Measurements from ENCODE around the gene RGS10. TPM values are rescaled to one million over a fixed set of nuclear protein-coding genes. Genes with fewer than 3 reads are reported as not detected.

Gene RGS10
- total and polyA plus RNA-seq, 10 of the 15 experiments (the other 5 are each of a cell fraction or from before 2014, with no cell fraction given) = 72.8 to 193 (median 127) TPM

DNA sequence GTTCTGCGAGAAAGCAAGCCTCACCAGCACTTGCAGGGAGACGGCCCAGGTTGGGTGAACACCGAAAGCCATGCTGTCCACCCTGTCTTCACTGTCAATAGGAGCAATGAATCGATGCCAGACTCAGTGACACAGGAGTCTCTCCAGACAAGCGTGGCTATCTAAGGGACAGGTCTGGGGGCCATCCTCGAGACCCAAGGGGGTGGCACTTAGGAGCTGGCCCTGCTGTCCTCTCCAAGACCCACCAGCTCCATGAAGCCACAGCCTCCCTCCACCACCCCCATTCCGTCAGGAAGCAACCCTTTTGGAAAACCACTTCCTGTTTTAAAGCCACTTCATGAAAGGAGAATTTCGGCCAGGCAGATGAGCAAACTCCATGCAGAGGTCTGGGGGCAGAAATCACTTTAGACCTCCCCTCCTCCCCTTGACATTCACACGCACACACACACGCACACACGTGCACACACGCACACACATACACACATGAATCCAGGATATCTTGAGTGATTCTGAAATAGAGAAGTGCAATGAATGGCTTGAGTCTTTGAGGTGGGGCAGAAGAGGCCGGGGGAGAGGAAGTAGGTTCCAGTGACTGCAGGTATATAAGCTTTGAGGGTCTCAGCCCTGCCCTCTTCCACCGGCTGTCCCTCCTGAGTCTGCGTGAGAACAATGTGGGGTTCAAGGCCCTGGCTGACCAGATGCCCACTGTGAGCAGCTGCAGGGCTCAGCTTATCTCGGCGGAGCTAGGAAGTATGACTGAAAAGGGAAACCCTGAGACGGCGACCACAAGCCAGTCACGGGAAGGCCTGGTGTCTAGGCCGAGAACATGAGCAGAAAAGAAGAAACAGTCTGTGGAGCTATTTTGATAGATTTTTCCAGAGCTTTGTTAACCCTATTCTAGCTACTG, 25.0 kb downstream of the RGS10 start (continued):
- TF ChIP-seq RELB (IDR thresholded peaks at IDR 0.05; ENCODE audit: low read depth) (peak; percentile 73; the same call in 1 of the 2 replicates), ETV6 (conservative IDR thresholded peaks at IDR 0.05 in 1 of 2, IDR thresholded peaks at IDR 0.05 in 1 of 2; ENCODE audit: borderline replicate concordance in 1 of 2, low read depth in 1 of 2) (peak in 1 of 2 experiments; percentile 92; a peak in 2 of 4 replicates), RELA (IDR thresholded peaks at IDR 0.05; ENCODE audit: borderline replicate concordance, partially characterized antibody) (no peak), NBN (IDR thresholded peaks at IDR 0.05) (peak; percentile 88), BCLAF1 (IDR thresholded peaks at IDR 0.05) (no peak), CHD2 (IDR thresholded peaks at IDR 0.05; ENCODE audit: borderline replicate concordance, low read depth, low read length) (peak; percentile 48; the same call in 1 of the 2 replicates), RB1 (IDR thresholded peaks at IDR 0.05; ENCODE audit: borderline replicate concordance) (no peak), MXI1 (IDR thresholded peaks at IDR 0.05; ENCODE audit: low read depth, low read length) (no peak), SMC3 (IDR thresholded peaks at IDR 0.05; ENCODE audit: borderline replicate concordance, low read length) (no peak), SP1 (IDR thresholded peaks at IDR 0.05; ENCODE audit: low read depth, low read length) (peak; percentile 35), SREBF1 (IDR thresholded peaks at IDR 0.05; ENCODE audit: low read length) (no peak), ZNF622 (IDR thresholded peaks at IDR 0.05) (no peak), E4F1 (IDR thresholded peaks at IDR 0.05; ENCODE audit: borderline replicate concordance, partially characterized antibody) (peak; percentile 11), TCF3 (IDR thresholded peaks at IDR 0.05; ENCODE audit: borderline replicate concordance, insufficient read depth, low read depth, low read length) (peak; percentile 74; the same call in 1 of the 2 replicates), ATF7 (IDR thresholded peaks at IDR 0.05; ENCODE audit: low read depth) (peak; percentile 43; the same call in 1 of the 2 replicates), CREB1 (IDR thresholded peaks at IDR 0.05; ENCODE audit: low read depth) (no peak; the same call in 1 of the 2 replicates), PML (IDR thresholded peaks at IDR 0.05; ENCODE audit: low read length) (no peak; the same call in 1 of the 2 replicates), CBX3 (IDR thresholded peaks at IDR 0.05; ENCODE audit: borderline replicate concordance, low read depth) (no peak), TARDBP (IDR thresholded peaks at IDR 0.05; ENCODE audit: borderline replicate concordance) (no peak; the same call in 1 of the 2 replicates)
- TF ChIP-seq, protein P1, sequence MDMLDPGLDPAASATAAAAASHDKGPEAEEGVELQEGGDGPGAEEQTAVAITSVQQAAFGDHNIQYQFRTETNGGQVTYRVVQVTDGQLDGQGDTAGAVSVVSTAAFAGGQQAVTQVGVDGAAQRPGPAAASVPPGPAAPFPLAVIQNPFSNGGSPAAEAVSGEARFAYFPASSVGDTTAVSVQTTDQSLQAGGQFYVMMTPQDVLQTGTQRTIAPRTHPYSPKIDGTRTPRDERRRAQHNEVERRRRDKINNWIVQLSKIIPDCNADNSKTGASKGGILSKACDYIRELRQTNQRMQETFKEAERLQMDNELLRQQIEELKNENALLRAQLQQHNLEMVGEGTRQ (IDR thresholded peaks at IDR 0.05; ENCODE audit: borderline replicate concordance, low read depth, low read length) = no peak
